ENCODE data around the gene RETREG1. TPM values are rescaled to one million over a fixed set of nuclear protein-coding genes. Genes with fewer than 3 reads are reported as not detected.
A peak's percentile ranks its signal among the peaks of the same experiment; 100 is the strongest.

RETREG1 gene
- total and polyA plus RNA-seq, 2 of the 13 experiments (the other 11 are each of a cell fraction or from before 2014, with no cell fraction given) = 0.07 TPM; not detected in 1

DNA sequence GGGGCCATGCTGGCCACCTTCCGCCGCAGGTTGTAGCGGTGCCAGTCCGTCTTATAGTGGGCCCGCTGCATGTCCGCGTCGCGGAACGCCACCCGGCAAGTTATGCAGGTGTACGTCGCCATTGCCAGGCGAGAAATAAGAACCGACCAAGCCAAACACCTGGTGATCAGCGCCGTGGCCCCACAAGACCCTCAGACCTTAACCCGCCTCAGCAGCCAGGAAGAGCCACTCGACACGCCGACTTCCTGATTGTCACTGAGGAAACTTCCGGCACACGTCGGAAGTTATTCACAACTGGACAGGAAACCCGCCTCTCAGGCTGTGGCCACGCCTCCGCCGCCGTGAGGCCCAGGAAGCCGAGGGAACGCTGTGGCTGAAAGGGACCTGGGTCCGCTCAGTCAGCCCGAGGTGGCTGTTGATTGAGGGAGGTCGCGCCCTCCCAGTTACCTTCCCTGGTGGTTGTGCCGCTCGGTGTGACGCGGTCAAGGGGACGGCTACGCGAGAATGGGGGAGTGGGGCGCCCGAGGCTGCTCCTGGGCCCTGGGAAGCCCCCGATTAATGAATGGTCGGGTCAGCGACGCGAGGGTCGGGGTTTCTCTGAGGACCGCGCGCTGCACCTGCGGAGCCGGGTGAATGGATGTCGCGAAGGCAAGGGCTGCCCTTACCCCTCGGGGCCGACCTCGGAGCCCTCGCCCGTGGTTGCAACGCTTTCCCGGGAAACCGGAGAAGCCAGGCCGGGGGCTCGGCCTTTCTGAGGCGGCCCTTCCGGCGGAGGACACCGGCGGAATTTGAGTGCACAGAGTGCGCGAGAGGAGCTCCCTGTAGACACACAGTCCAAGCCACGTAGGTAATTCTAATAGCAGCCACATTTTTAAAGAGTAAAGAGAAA is 151.0 kb downstream of the RETREG1 start, which contains the start of gene ZNF622 (continued):
- no peak for TF ChIP-seq ZNF451 (CRISPR knock-in tag; IDR thresholded peaks at IDR 0.05)
- peak; percentile 98 for TF ChIP-seq POLR2G (IDR thresholded peaks at IDR 0.05; ENCODE audit: low read depth, low read length)
- 0 out of 2 replicates have a peak, but pooled peaks have one; percentile 72 for TF ChIP-seq CC2D1A (CRISPR knock-in tag; IDR thresholded peaks at IDR 0.05)
- TF ChIP-seq ARID2 (CRISPR knock-in tag; IDR thresholded peaks at IDR 0.05; ENCODE audit: borderline replicate concordance) = no peak; the same call in 1 of the 2 replicates
- no peak for TF ChIP-seq MATR3 (CRISPR knock-in tag; IDR thresholded peaks at IDR 0.05)
- peak; percentile 16; the same call in 1 of the 2 replicates for TF ChIP-seq ZNF44 (CRISPR knock-in tag; IDR thresholded peaks at IDR 0.05)
- no peak for TF ChIP-seq ZHX2 (IDR thresholded peaks at IDR 0.05; ENCODE audit: low read depth)
- no peak for TF ChIP-seq ZHX2 (CRISPR knock-in tag; IDR thresholded peaks at IDR 0.05; ENCODE audit: borderline replicate concordance)
- no peak for TF ChIP-seq ZBTB14 (CRISPR knock-in tag; IDR thresholded peaks at IDR 0.05)
- peak; percentile 99 for TF ChIP-seq ZFY (CRISPR knock-in tag; IDR thresholded peaks at IDR 0.05)
- no peak for TF ChIP-seq ZNF24 (IDR thresholded peaks at IDR 0.05)
- TF ChIP-seq FUBP1 (CRISPR knock-in tag; IDR thresholded peaks at IDR 0.05; ENCODE audit: borderline replicate concordance) = no peak
- peak; percentile 91 for TF ChIP-seq ZNF724P (CRISPR knock-in tag; IDR thresholded peaks at IDR 0.05; ENCODE audit: borderline replicate concordance)
- TF ChIP-seq SATB2 (CRISPR knock-in tag; IDR thresholded peaks at IDR 0.05) = no peak
- TF ChIP-seq YY1 (IDR thresholded peaks at IDR 0.05; ENCODE audit: insufficient read depth, insufficient replicate concordance, low read depth, low read length) = peak; percentile 43
- 0 out of 2 replicates have a peak, but pooled peaks have one; percentile 39 for TF ChIP-seq TRAFD1 (CRISPR knock-in tag; IDR thresholded peaks at IDR 0.05; ENCODE audit: borderline replicate concordance)
- TF ChIP-seq, protein P1, sequence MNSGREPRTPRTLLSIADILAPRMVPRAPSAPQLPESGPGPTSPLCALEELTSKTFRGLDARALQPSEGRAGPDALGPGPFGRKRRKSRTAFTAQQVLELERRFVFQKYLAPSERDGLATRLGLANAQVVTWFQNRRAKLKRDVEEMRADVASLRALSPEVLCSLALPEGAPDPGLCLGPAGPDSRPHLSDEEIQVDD (CRISPR knock-in tag; IDR thresholded peaks at IDR 0.05; ENCODE audit: borderline replicate concordance) = no peak

All from HepG2 (cell line).